22Rv1 (cell line): ENCODE data around the gene LRRC15.

Experiments used
- H3K27ac ChIP-seq: fragments of 450-650 bp; 2 replicates; pipeline ENCODE4 v1.5.1; 2017
- ZFX ChIP-seq: fragments of 450-650 bp; IDR thresholded peaks from 2 replicates; pipeline ENCODE4 v1.6.1; 2017; ENCODE audit warnings: antibody characterized with exemption, borderline replicate concordance
- TF ChIP-seq, protein P1 (sequence below): fragments of 450-650 bp; IDR thresholded peaks from 2 replicates; pipeline ENCODE4 v1.5.1; 2017; ENCODE audit warnings: mild to moderate bottlenecking

LRRC15 gene

DNA sequence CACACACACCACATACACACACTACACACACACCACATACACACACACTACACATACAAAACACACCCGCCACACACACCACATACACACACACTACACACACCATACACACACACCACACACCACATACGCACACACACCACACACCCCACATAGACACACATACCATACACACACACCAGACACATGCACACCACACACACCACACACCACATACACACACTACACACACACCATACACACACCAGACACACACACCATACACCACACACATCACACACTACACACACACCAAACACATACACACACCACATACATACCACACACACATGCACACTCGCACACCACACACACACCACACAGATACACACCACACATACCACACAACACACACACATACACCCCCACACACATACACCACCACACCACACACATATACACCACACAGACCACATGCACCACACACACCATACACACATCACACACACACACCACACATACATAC lies 44.7 kb downstream of the LRRC15 start:
- no peak for TF ChIP-seq ZFX
- TF ChIP-seq, protein P1, sequence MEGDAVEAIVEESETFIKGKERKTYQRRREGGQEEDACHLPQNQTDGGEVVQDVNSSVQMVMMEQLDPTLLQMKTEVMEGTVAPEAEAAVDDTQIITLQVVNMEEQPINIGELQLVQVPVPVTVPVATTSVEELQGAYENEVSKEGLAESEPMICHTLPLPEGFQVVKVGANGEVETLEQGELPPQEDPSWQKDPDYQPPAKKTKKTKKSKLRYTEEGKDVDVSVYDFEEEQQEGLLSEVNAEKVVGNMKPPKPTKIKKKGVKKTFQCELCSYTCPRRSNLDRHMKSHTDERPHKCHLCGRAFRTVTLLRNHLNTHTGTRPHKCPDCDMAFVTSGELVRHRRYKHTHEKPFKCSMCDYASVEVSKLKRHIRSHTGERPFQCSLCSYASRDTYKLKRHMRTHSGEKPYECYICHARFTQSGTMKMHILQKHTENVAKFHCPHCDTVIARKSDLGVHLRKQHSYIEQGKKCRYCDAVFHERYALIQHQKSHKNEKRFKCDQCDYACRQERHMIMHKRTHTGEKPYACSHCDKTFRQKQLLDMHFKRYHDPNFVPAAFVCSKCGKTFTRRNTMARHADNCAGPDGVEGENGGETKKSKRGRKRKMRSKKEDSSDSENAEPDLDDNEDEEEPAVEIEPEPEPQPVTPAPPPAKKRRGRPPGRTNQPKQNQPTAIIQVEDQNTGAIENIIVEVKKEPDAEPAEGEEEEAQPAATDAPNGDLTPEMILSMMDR, result no peak
- H3K27ac ChIP-seq, result no peak overlapping the region

GRCh38 chr3:194323785-194324735 lies 45.5 kb downstream of the LRRC15 start:
- H3K27ac ChIP-seq, result no peak overlapping the region
- no peak for TF ChIP-seq ZFX
- TF ChIP-seq, protein P1, result no peak

DNA sequence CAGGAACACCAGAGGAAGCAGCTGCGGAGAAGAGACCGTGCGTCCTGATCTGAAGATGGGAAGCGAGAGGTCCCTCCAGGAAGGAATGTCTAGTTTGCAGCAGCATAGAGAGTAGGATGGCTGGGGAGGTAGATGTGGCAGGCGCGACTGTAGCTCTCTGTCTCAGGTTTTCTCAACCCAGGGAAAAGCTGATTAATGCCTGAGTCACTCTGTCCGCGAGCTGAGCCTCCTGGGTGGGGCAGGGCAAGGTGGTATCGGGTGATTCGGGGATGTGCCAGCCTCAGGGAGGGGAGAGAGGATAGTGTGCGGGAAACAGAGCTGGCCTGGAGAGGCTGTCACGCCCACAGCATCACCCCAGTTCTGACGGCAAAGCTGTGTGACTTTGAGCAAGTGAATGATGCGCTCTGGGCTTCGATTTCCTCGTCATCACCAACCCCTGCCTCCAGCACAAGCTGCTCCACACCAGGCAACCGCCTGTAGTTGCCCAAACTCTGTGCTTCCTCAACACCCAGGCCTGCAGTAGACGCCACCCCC lies 46.8 kb downstream of the LRRC15 start:
- no peak for TF ChIP-seq ZFX
- TF ChIP-seq, protein P1, result no peak
- no peak overlapping the region for H3K27ac ChIP-seq

- no peak overlapping the region for H3K27ac ChIP-seq
- TF ChIP-seq ZFX, result no peak
- TF ChIP-seq, protein P1, result no peak
These were observed 47.6 kb downstream of the LRRC15 start for GRCh38 chr3:194321693-194322640.

DNA sequence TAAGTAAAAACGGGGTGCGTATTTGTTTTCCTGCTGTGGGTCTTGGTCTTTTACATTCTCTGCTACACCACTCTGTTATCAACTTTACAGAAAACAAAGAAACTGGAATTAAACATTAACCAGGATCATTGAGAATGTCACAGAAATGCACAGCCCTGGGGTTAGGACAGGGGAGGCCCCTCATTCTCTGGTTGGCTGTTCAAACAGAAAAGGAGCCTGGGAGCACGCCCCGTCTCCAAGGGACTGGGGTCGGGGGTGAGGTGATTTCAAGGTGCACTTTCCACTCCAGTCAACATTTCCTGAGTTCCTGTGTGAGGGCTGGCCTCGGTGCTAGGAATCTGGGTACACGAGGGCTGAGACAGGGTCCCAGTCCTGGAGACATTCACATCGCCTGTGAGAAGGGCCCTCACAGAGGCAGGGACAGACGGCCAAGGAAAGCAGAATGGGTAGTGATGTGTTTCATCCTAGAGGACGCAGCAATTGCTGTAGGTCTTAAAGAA lies 48.7 kb downstream of the LRRC15 start:
- no peak overlapping the region for H3K27ac ChIP-seq
- TF ChIP-seq, protein P1, result no peak
- no peak for TF ChIP-seq ZFX

DNA sequence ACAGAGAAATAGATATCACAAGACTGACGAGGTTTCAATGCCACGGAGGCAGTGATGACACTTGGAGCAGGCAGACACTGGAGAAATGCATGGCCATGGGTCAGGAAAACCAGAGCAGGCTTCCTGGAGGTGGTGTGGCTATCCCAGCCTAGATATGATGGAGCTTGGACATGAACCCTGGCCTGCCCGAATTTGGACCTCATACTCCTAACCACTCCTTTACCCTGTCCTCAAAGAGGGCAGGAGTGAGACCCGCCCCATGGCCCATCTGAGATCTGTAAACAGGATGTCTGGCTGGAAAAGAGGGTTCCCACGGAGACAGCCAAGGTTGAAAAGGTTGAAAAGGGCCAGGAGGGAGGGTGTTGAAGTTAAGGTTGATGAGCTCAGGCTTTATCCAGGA lies 49.4 kb downstream of the LRRC15 start:
- H3K27ac ChIP-seq, result no peak overlapping the region

More for the DNA sequence above, 49.4 kb downstream of the LRRC15 start:
- TF ChIP-seq, protein P1, result no peak
- no peak for TF ChIP-seq ZFX
